HEK293T (cell line): ENCODE results near the gene TRIM28.

Experiments
- CTCF ChIA-PET: fragments of 350-600 bp; formaldehyde crosslinking; extraction: SDS; loops from one replicate; lab custom pipeline; 2021; ENCODE audit warnings: antibody characterized with exemption, inconsistent platforms; lab: Yijun Ruan, JAX
- POLR2A ChIA-PET: fragments of 350-600 bp; formaldehyde crosslinking; extraction: SDS; loops from one replicate; lab custom pipeline; 2020; ENCODE audit warnings: antibody characterized with exemption, inconsistent platforms; lab: Yijun Ruan, JAX
- DNase-seq: peaks from one replicate; pipeline ENCODE4 v3.0.0; 2012; ENCODE audit warnings: mixed read lengths; ENCODE audit errors: extremely low spot score
- ARNT ChIP-seq: fragments of 450-650 bp; IDR thresholded peaks from 2 replicates; pipeline ENCODE4 v1.6.1; 2017; ENCODE audit warnings: mild to moderate bottlenecking
- BHLHE40 ChIP-seq: fragments of 450-650 bp; IDR thresholded peaks from 2 replicates; pipeline ENCODE4 v1.6.1; 2016; ENCODE audit warnings: mild to moderate bottlenecking, moderate library complexity, borderline replicate concordance
- CTBP1 ChIP-seq: fragments of 450-650 bp; IDR thresholded peaks from 2 replicates; pipeline ENCODE4 v1.6.1; 2016; ENCODE audit warnings: borderline replicate concordance
- ELF4 ChIP-seq: fragments of 450-650 bp; IDR thresholded peaks from 2 replicates; pipeline ENCODE4 v1.6.1; 2017; ENCODE audit warnings: antibody characterized with exemption
- FOXA1 ChIP-seq: fragments of 450-650 bp; IDR thresholded peaks from 2 replicates; pipeline ENCODE4 v1.6.1; 2016; ENCODE audit warnings: mild to moderate bottlenecking
- FOXK2 ChIP-seq: fragments of 450-650 bp; IDR thresholded peaks from 2 replicates; pipeline ENCODE4 v1.6.1; 2016; ENCODE audit warnings: mild to moderate bottlenecking
- FOXM1 ChIP-seq: fragments of 450-650 bp; IDR thresholded peaks from 2 replicates; pipeline ENCODE4 v1.6.1; 2017; ENCODE audit warnings: mild to moderate bottlenecking, borderline replicate concordance
- HDGF ChIP-seq: fragments of 450-650 bp; IDR thresholded peaks from 2 replicates; pipeline ENCODE4 v1.6.1; 2017; ENCODE audit warnings: antibody characterized with exemption, borderline replicate concordance
- L3MBTL2 ChIP-seq: fragments of 450-650 bp; conservative IDR thresholded peaks from 2 replicates; pipeline ENCODE4 v1.6.1; 2016; ENCODE audit warnings: mild to moderate bottlenecking
- LEF1 ChIP-seq: fragments of 450-650 bp; IDR thresholded peaks from 2 replicates; pipeline ENCODE4 v1.6.1; 2017; ENCODE audit warnings: mild to moderate bottlenecking, borderline replicate concordance
- NFRKB ChIP-seq: fragments of 450-650 bp; IDR thresholded peaks from 2 replicates; pipeline ENCODE4 v1.6.1; 2016; ENCODE audit warnings: mild to moderate bottlenecking, moderate library complexity
- PKNOX1 ChIP-seq: fragments of 450-650 bp; IDR thresholded peaks from 2 replicates; pipeline ENCODE4 v1.6.1; 2016
- SP1 ChIP-seq: fragments of 450-650 bp; IDR thresholded peaks from 2 replicates; pipeline ENCODE4 v1.6.1; 2017
- SUZ12 ChIP-seq: fragments of 450-650 bp; IDR thresholded peaks from 2 replicates; pipeline ENCODE4 v1.6.1; 2016; ENCODE audit warnings: mild to moderate bottlenecking
- TARDBP ChIP-seq: fragments of 450-650 bp; IDR thresholded peaks from 2 replicates; pipeline ENCODE4 v1.6.1; 2016
- ZNF384 ChIP-seq: fragments of 450-650 bp; IDR thresholded peaks from 2 replicates; pipeline ENCODE4 v1.6.1; 2016

TRIM28 gene

GRCh38 chr19:58519087-58519354, 24.8 kb upstream of the TRIM28 start:
- POLR2A ChIA-PET: interaction anchor here (0.6 to 7.8 kb wide), 21 partner anchors 19 to 837 kb away, joined by 3 to 96 read pairs (median 4); partner anchors contain the start of genes CHMP2A, TRIM28, UBE2M and ZNF274
- CTCF ChIA-PET: interaction anchor here (0.6 to 2.1 kb wide), 5 partner anchors 14 to 62 kb away, joined by 3 to 9 read pairs (median 8); partner anchors contain the start of gene TRIM28

GRCh38 chr19:58519355-58520256, 24.3 kb upstream of the TRIM28 start, which contains the start of gene ZBTB45:
Gene ZBTB45, minus strand, starts transcription at chr19:58519810. Its CDS starts 2,137 bp downstream, at chr19:58517673.
- TF ChIP-seq ELF4 (peak; percentile 90), L3MBTL2 (peak; percentile 42), FOXM1 (peak; percentile 45; the same call in 1 of the 2 replicates), FOXK2 (no peak), ARNT (peak; percentile 77), PKNOX1 (peak; percentile 77), NFRKB (no peak), CTBP1 (peak; percentile 96)
- CTCF ChIA-PET: interaction anchor here (0.6 to 2.1 kb wide), 9 partner anchors 9 to 117 kb away, joined by 3 to 9 read pairs (median 4); partner anchors contain the start of genes CHMP2A and TRIM28

More at GRCh38 chr19:58519087-58519354, 24.8 kb upstream of the TRIM28 start:
- peak; percentile 69 for DNase-seq
- no peak for TF ChIP-seq CTBP1
- no peak for TF ChIP-seq FOXA1

GRCh38 chr19:58520257-58520599, 23.6 kb upstream of the TRIM28 start:
- ChIA-PET POLR2A (interaction anchor here (0.5 to 7.8 kb wide), 33 partner anchors 9 to 839 kb away, joined by 3 to 96 read pairs (median 5); partner anchors contain the start of genes CHMP2A, TRIM28, UBE2M and ZNF274), CTCF (interaction anchor here (0.8 to 2.1 kb wide), 7 partner anchors 8 to 117 kb away, joined by 3 to 9 read pairs (median 5); partner anchors contain the start of genes CHMP2A and TRIM28)
- TF ChIP-seq ZNF384 (no peak), FOXK2 (no peak)
- DNase-seq: no peak

More at GRCh38 chr19:58519355-58520256, 24.3 kb upstream of the TRIM28 start, which contains the start of gene ZBTB45:
- POLR2A ChIA-PET: interaction anchor here (0.5 to 7.8 kb wide), 39 partner anchors 9 to 838 kb away, joined by 3 to 96 read pairs (median 4); partner anchors contain the start of genes CHMP2A, TRIM28, UBE2M and ZNF274
- DNase-seq: peak; percentile 87

GRCh38 chr19:58521651-58522050, 22.2 kb upstream of the TRIM28 start:
- ChIA-PET POLR2A (interaction anchor here (1.3 to 7.8 kb wide), 4 partner anchors 23 to 37 kb away, joined by 4 to 96 read pairs (median 48); partner anchors contain the start of genes CHMP2A, TRIM28 and UBE2M), CTCF (interaction anchor here (0.6 to 0.9 kb wide), 2 partner anchors 16 to 59 kb away, joined by 3 to 7 read pairs; no protein-coding TSS in a partner anchor)
- no peak for TF ChIP-seq SP1
- DNase-seq: no peak

- DNase-seq: no peak
- no peak for TF ChIP-seq ELF4
- TF ChIP-seq SP1: no peak
- TF ChIP-seq PKNOX1: no peak
- ChIA-PET POLR2A (interaction anchor here (1.2 to 7.8 kb wide), 2 partner anchors 21 to 37 kb away, joined by 3 to 96 read pairs; partner anchors contain the start of gene TRIM28), CTCF (no interaction called here)
Measured at GRCh38 chr19:58522709-58523108, 21.2 kb upstream of the TRIM28 start.

GRCh38 chr19:58529405-58529804, 14.5 kb upstream of the TRIM28 start:
- TF ChIP-seq ZNF384: no peak
- TF ChIP-seq ELF4: no peak
- TF ChIP-seq HDGF: no peak
- TF ChIP-seq SUZ12: no peak
- no peak for TF ChIP-seq PKNOX1
- TF ChIP-seq FOXK2: no peak
- no peak for TF ChIP-seq FOXM1
- no peak for TF ChIP-seq L3MBTL2
- no peak for TF ChIP-seq ARNT
- no peak for TF ChIP-seq FOXA1
- no peak for TF ChIP-seq CTBP1
- no peak for TF ChIP-seq BHLHE40
- no peak for TF ChIP-seq TARDBP
- no peak for TF ChIP-seq SP1
- TF ChIP-seq NFRKB: no peak
- TF ChIP-seq LEF1: no peak
- no peak for DNase-seq
- POLR2A ChIA-PET: interaction anchor here (0.9 to 1.1 kb wide), 2 partner anchors 9 to 14 kb away, joined by 3 to 5 read pairs; partner anchors contain the start of genes TRIM28 and ZBTB45
- CTCF ChIA-PET: interaction anchor here (0.8 to 1.4 kb wide), 2 partner anchors 10 to 142 kb away, joined by 3 to 5 read pairs; partner anchors contain the start of gene ZBTB45
